ENCODE measurements around the gene SCTR.

Gene SCTR

DNA sequence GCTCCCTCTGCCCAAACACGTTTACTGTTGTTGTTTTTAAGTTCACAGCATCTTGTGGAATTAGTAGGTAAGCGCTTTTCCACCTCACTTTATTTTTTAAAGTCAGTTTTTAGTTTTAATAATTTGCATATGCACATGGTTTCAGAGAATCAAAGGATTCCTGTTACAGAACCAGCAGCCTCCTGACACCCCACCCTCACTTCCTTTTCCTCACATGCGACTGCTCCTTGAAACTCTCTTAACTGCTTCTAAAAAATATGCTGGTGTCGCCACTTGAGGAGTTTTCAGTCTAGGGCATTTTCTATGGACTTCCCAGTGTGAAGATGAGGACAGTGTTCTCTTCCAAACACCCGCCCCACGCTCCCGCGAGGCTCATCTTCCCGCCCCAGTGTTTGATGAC, 78.2 kb downstream of the SCTR start:
- no peak for DNase-seq (ENCODE audit: extremely low read depth, low read depth)
- TF ChIP-seq, protein P1, sequence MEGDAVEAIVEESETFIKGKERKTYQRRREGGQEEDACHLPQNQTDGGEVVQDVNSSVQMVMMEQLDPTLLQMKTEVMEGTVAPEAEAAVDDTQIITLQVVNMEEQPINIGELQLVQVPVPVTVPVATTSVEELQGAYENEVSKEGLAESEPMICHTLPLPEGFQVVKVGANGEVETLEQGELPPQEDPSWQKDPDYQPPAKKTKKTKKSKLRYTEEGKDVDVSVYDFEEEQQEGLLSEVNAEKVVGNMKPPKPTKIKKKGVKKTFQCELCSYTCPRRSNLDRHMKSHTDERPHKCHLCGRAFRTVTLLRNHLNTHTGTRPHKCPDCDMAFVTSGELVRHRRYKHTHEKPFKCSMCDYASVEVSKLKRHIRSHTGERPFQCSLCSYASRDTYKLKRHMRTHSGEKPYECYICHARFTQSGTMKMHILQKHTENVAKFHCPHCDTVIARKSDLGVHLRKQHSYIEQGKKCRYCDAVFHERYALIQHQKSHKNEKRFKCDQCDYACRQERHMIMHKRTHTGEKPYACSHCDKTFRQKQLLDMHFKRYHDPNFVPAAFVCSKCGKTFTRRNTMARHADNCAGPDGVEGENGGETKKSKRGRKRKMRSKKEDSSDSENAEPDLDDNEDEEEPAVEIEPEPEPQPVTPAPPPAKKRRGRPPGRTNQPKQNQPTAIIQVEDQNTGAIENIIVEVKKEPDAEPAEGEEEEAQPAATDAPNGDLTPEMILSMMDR (IDR thresholded peaks at IDR 0.05; ENCODE audit: low read depth, low read length), result no peak

DNA sequence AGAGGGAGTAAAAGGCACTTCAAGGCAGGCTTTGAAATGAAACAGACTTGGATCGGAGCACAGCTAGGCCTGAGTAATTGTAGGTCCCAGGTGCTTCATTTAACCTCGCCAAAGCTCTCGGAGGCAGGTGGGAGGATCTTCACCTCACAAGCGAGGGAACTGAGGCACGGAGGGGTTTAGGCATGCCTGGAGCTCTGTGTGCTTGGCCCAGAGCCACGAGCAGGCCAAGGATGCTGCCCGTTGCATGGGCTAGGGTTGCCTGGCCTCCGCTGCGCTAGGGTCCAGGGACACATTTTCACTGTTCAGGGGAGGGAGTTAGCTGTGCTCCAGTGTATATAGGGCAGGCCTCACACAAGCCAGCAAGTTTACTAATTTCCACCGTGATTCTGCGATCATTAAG, 81.4 kb downstream of the SCTR start:
- no peak for DNase-seq (ENCODE audit: extremely low read depth, low read depth)
- TF ChIP-seq, protein P1 (IDR thresholded peaks at IDR 0.05; ENCODE audit: low read depth, low read length), result no peak

DNA sequence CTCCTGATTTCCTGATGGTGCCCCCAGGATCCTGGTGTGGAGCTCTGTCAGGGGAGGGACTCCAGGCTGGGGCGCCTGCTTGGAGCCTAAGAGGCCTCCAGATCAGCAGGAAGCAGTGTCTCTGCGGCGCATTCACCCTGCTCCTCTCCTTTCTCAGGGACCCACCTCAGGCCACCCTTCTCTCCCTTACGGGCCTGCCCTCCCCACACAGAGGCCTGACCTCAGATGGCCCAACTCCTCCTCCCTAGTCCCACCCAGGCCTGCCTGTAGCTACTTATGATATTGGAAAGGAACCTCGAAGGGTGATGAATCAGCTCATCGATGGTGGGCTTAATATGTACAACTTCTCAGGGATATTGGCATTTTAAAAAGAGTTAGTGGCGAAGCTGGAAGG, 82.1 kb downstream of the SCTR start:
- TF ChIP-seq, protein P1 (IDR thresholded peaks at IDR 0.05; ENCODE audit: low read depth, low read length), result no peak
- no peak for DNase-seq (ENCODE audit: extremely low read depth, low read depth)

DNA sequence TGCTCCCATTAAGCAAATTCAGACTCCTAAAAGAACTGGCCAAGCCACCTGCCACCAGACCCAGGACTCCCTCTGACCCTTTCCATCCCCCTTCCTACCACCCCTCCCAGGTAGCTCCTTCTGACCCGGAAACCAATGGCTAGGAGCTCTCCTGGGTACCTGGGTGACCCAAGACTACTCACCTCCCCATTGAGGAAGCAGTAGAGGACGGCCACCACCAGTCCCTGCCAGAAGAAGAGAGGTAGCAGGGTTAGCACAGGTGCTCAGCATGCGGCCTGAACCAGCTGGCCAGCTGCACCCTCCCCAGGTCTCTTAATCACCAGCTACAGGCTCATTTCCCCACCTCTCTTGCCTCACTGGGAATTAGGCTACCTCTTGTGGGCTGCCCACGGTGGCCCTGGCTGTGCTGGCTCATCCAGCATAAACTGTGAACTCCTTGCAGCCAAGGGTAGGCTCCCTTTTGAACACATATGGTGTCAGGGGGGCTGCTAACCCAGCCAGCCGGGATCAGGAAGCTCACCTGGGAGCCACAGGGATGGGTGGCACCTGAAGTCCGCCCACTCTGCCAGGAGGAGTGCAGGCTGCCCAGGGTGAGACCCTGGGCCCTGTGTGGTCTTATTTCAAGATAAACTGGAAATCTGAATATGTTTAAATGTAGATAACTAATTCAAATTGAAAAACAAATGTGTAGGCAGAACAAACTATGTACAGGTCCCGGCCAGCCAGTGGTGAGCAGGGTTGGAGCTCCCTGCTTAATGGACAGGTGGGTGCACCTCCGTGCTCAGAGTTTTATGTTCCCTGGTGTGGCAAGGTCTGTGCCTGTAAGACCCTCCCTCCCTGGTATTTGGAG, 82.7 kb downstream of the SCTR start:
- DNase-seq (ENCODE audit: extremely low read depth, low read depth), result no peak
- TF ChIP-seq, protein P1 (IDR thresholded peaks at IDR 0.05; ENCODE audit: low read depth, low read length), result no peak

DNA sequence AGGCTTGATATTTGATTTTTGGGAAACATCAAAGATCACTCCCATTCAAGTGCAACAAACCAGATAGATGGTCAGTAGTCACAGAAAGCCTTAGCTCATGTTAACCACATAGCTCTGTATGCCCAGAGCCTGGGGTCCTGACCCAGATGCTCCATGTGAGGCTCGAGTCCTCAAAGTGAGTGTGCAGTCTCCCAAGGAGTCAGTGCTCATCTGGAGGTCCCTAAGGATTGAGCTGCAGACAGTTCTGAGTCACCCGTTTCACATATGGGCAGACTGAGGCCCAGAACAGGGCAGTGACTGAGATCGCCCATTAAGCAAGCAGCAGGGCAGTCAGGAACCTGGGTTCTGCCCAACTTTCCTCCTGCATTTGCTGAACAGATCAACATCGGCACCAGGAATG, 83.4 kb downstream of the SCTR start:
- no peak for DNase-seq (ENCODE audit: extremely low read depth, low read depth)
- TF ChIP-seq, protein P1 (IDR thresholded peaks at IDR 0.05; ENCODE audit: low read depth, low read length), result no peak

DNA sequence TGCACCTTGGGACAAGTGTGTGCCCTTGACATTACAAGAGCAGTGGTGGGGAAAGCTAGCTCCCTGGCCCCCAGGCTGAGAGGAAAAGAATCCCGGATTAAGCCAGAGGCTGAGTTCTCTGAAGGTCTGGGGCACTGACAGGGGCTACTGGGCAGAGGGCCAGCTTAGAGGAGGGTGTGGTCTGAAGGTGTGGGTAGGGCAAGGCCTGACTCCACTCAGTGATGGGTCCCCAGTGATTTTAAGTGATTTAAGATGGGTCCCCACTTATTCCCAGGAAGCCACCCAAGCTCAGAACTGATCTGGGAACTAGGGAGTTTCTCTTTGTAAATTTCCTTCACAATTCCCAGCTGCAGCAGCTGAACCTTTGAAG, 83.8 kb downstream of the SCTR start:
- no peak for DNase-seq (ENCODE audit: extremely low read depth, low read depth)
- TF ChIP-seq, protein P1 (IDR thresholded peaks at IDR 0.05; ENCODE audit: low read depth, low read length), result no peak

DNA sequence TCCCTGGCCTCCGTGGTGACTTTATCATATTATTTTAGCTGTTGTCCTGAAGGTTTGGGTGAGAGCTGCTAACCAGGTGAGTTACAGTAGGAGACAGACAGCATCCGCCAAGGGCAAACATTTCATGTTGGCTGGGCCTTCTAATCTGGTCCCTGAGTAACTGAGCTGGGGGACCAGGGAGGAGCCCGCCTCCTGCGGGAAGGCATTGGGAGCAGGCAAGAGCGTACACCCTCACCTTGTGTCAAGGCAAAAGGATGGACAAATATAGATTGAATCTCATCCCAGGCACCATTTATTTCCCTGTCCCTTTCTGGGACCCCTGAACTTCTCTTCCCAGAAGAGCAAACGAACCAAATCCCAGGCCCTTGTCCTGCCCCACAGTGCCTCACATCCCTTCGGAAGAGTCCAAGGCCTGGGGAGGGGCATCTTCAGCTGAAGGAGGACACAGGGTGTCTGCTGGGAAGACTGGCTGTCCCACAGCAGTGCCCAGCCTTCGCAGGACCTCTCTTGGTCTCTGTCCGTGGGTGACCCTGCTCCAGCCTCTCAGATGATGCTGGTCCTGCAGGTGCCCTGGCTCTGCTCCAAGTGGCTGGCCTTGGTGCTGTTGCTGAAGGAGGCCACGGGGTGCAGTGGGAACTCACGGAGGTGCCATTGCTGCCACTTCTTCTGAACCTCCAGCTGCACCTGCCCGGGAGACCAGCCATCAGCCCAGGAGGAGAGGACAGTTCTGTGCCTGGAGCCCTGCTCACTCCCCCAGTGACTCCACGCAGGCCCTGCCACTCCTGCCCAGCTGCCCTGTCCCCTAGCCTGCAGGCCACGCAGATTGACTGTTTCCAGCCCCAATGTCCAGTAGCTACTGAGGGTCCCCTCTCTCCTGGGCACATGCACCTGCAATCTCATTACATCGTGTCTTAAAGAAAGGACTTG, 84.4 kb downstream of the SCTR start:
- TF ChIP-seq, protein P1 (IDR thresholded peaks at IDR 0.05; ENCODE audit: low read depth, low read length), result no peak
- no peak for DNase-seq (ENCODE audit: extremely low read depth, low read depth)
